ENCODE measurements around the gene TBC1D16.

Gene TBC1D16

GRCh38 chr17:79989106-79989835, 46.4 kb downstream of the TBC1D16 start:
- DNase-seq (ENCODE audit: low spot score) (no peak), FAIRE-seq (no peak)

GRCh38 chr17:79988185-79988971, 47.3 kb downstream of the TBC1D16 start:
- DNase-seq (ENCODE audit: low spot score) (peak; percentile 77), FAIRE-seq (peak; percentile 30)

- DNase-seq (ENCODE audit: low spot score) (no peak), FAIRE-seq (no peak)
Observed at GRCh38 chr17:79987935-79988184, 47.8 kb downstream of the TBC1D16 start.

- DNase-seq (ENCODE audit: low spot score), result peak; percentile 72
- peak; percentile 30 for FAIRE-seq
Observed at GRCh38 chr17:79987187-79987934, 48.3 kb downstream of the TBC1D16 start.

- FAIRE-seq, result no peak
- DNase-seq (ENCODE audit: low spot score), result no peak
Observed at GRCh38 chr17:79986411-79987186, 49.1 kb downstream of the TBC1D16 start.

GRCh38 chr17:79985943-79986391, 49.7 kb downstream of the TBC1D16 start:
- no peak for DNase-seq (ENCODE audit: low spot score)
- FAIRE-seq, result no peak

GRCh38 chr17:79985361-79985942, 50.2 kb downstream of the TBC1D16 start:
- FAIRE-seq (no peak), DNase-seq (ENCODE audit: low spot score) (no peak)

- DNase-seq (ENCODE audit: low spot score) (no peak), FAIRE-seq (peak; percentile 48)
Observed at GRCh38 chr17:79984877-79985276, 50.8 kb downstream of the TBC1D16 start.

GRCh38 chr17:79984045-79984840, 51.4 kb downstream of the TBC1D16 start:
- DNase-seq (ENCODE audit: low spot score) (no peak), FAIRE-seq (no peak)

- FAIRE-seq (peak; percentile 35), DNase-seq (ENCODE audit: low spot score) (no peak)
Observed at GRCh38 chr17:79983456-79983855, 52.2 kb downstream of the TBC1D16 start.

GRCh38 chr17:79982986-79983385, 52.7 kb downstream of the TBC1D16 start:
- DNase-seq (ENCODE audit: low spot score) (no peak), FAIRE-seq (peak; percentile 90)

- DNase-seq (ENCODE audit: low spot score), result no peak
- peak; percentile 40 for FAIRE-seq
Observed at GRCh38 chr17:79981661-79982101, 54.0 kb downstream of the TBC1D16 start.

- FAIRE-seq (no peak), DNase-seq (ENCODE audit: low spot score) (no peak)
Observed at GRCh38 chr17:79981090-79981489, 54.6 kb downstream of the TBC1D16 start.

GRCh38 chr17:79980246-79981043, 55.2 kb downstream of the TBC1D16 start:
- DNase-seq (ENCODE audit: low spot score) (no peak), FAIRE-seq (no peak)

- no peak for FAIRE-seq
- DNase-seq (ENCODE audit: low spot score), result no peak
Observed at GRCh38 chr17:79979816-79980215, 55.9 kb downstream of the TBC1D16 start.

- no peak for FAIRE-seq
- no peak for DNase-seq (ENCODE audit: low spot score)
Observed at GRCh38 chr17:79979221-79979741, 56.4 kb downstream of the TBC1D16 start.

- FAIRE-seq, result no peak
Observed at GRCh38 chr17:79978548-79978855, 57.2 kb downstream of the TBC1D16 start.

GRCh38 chr17:79977708-79978547, 57.7 kb downstream of the TBC1D16 start:
- DNase-seq (ENCODE audit: low spot score) (no peak), FAIRE-seq (no peak)

More at GRCh38 chr17:79978548-79978855, 57.2 kb downstream of the TBC1D16 start:
- no peak for DNase-seq (ENCODE audit: low spot score)

Data from urothelium cell line (cell line).